HG03139 (cell line): Measurements from ENCODE around the gene EPS15.
"Not testable (repeated sequence)": the region's sequence is repeated elsewhere in the genome, so short reads cannot be mapped to it uniquely, and the experiment has no call there.

Source experiments
- ATAC-seq: cut with Tn5 transposase; IDR thresholded peaks from one replicate; pipeline ENCODE4 v1.9.1; 2021; ENCODE audit not compliant: unreplicated experiment

The EPS15 gene

GRCh38 chr1:51344276-51344601 is 174.8 kb downstream of the EPS15 start:
- no peak for ATAC-seq

DNA sequence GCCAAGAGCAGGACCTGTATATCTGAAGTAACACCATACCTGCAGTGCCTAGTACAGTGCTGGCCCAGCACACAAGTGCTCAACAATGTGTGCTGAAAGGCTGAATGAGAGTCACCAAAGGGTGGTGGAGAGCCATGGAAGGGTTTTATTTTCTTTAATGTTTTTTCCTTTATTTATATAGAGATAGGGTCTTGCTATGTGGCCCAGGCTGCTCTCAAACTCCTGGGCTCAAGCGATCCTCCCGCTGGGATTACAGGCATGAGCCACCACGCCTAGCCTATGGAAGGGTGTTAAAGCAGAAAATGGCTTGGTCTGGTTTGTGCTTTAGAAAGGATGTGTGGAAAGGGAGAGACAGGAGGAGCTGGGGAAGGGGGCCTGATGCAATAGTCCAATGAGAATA is 175.4 kb downstream of the EPS15 start:
- no peak for ATAC-seq

DNA sequence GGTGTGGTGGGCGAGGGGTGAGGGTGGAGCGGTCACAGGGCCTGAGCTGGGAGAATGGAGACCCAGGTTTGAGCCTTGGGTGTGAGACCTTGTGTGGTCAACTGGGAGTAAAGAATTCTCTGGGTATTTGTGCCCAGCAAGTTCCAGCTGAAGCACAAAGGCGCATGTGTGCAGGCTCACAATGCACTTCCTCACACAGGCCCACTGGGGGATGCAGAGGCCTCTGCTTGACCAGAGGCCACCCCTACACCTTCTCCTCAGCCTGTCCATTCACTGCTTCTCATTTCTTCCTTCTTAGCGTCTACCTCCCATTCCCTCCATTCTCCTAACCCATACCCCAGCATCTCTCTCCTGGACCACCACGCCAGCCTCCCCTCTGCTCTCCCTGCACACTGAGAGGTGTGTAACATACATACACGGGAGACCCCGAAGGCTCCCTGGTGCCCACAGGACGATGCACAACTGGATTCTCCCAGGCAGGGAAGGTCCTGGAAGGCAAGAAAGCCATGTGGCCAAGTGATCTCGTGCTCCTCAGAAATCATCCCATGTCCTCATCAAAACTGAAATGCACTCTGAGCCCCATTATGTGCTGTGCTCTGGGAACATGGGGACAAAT is 176.4 kb downstream of the EPS15 start:
- no peak for ATAC-seq

DNA sequence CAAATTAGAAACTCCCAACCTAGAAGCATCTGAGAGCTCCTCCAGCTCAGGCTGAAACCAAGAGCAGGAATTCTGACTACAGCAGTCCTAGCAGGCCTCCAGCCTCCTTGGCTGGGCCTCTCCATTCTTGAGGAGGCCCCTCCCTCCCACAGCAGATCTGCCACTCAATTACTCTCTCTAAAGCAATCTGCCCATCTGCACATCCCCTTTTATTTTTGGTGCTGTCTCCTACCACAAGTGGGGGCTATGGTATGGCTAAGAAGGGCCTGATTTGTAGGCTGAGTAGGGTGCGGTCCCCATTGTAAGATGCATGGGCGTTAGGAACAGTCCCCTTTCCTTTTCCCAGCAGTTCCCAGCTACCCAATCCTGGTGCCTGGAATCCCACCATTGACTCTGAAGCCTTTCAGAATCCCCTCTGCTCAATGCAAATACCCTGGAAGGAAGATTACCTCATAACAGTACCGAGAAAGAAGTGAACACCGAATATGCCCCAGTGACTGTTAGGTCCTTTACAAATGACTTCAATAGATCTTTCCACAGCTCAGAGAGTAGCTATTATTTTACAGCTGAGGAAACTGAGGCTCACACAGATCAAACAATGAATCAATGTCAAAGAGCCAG is 177.1 kb downstream of the EPS15 start:
- peak; percentile 41 for ATAC-seq

DNA sequence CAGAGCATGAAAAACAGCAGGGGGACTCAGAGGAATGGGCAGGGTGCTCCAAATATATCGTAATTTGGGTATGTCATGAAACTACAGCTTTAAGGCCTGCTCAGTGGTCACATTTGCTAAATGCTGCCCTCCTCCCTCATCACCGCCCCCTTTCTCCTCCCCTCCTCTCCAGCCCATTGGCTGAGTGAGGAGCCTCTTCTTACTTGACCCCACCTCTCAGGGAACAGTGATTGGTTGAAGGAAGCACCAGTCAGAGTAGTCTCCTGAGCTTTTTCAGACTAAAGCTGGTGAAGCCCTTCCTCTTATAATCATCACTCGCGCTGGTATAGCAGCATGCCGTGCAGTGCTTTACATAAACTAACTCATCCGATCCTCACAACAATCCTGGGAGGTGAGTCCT is 178.7 kb downstream of the EPS15 start:
- no peak for ATAC-seq

DNA sequence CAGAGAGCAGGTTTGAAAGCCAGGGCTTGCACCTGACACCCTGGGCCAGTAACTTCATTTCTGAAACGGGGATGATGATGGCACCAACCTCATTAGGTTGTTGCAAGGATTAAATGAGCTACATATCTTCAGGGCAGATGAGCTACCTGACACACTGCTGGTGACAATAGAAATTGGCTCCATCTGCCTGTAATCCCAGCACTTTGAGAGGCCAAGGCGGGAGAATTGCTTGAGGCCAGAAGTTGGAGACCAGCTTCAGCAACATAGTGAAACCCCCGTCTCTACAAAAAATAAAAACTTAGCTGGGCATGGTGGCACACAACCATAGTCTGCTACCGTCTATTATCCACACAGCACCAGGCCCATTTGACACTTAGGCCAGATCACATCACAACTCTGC is 182.4 kb downstream of the EPS15 start:
- no peak for ATAC-seq

DNA sequence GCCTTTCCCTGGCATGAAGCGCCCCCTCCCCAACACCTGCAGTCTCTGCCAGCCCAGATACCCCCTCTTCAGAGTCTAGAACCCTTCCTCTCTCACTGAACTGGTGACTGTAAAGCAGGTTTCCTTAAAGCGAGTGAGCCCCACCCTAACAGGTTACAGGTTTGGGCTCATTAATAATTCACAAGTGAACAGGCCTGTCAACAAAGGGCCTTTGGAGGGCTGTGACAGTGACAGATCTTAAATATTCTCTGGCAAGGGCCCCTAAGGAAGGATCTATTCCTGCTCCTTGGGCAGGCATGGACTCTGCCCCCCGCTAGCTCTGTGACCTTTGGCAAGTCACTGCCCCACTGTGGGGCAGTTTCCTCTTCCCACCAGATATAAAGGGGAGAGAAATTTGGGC is 183.1 kb downstream of the EPS15 start:
- ATAC-seq = no peak

GRCh38 chr1:51331206-51332100 is 187.6 kb downstream of the EPS15 start:
- no peak for ATAC-seq

DNA sequence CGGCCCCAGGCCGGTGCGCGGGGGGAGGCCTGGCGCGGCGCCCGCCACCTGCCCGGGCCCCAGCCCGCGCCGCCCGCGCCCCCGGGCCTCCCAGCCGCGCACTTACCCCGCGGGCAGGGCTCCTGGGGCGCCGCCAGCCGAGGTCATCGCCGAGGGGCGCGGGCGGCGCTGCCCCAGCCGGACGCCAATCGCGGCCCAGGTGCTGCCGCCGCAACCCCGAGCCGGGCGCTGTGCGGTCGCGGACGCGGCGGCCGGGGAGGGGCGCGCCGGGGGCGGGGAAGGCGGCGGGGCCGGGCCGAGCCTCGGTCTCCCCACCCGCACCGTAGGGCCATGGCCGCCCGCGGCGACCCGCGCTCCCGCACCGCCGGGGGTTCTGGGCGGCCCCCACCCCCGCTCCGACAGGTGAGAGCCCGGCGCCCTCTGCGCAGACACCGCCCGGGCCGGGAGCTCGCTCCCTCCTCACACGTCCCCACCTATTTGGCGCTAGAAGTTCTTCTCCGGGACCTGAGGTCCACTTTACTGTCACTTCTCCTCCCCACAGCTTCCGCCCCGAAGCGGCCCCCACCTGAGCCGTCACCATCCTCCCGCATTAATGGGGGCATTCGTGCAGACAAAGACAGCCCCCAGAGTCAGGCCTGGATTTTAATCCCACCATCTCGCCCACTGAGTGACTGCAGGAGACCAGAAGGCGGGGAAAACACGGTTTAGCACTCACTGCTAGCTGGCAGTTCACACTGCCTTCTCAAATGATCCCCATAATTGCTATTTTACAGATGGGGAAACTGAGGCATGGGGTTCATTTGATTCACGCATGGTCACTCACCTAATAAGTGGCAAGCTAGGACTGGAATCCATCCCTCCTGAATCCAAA is 188.5 kb downstream of the EPS15 start, which contains the start of gene TTC39A:
Gene TTC39A (minus strand): TSS at position 232 of the 871 bp plus-strand sequence. CDS start 85 bp downstream, at position 147.
- ATAC-seq = no peak

GRCh38 chr1:51329443-51330325 is 189.4 kb downstream of the EPS15 start:
- ATAC-seq = no peak

GRCh38 chr1:51328926-51329325 is 190.1 kb downstream of the EPS15 start:
- no peak for ATAC-seq

- ATAC-seq = no peak
Observed at GRCh38 chr1:51328279-51328678, 190.8 kb downstream of the EPS15 start.

GRCh38 chr1:51327386-51327785 is 191.7 kb downstream of the EPS15 start:
- ATAC-seq = no peak

- no peak for ATAC-seq
Observed at GRCh38 chr1:51326839-51327238, 192.2 kb downstream of the EPS15 start.

DNA sequence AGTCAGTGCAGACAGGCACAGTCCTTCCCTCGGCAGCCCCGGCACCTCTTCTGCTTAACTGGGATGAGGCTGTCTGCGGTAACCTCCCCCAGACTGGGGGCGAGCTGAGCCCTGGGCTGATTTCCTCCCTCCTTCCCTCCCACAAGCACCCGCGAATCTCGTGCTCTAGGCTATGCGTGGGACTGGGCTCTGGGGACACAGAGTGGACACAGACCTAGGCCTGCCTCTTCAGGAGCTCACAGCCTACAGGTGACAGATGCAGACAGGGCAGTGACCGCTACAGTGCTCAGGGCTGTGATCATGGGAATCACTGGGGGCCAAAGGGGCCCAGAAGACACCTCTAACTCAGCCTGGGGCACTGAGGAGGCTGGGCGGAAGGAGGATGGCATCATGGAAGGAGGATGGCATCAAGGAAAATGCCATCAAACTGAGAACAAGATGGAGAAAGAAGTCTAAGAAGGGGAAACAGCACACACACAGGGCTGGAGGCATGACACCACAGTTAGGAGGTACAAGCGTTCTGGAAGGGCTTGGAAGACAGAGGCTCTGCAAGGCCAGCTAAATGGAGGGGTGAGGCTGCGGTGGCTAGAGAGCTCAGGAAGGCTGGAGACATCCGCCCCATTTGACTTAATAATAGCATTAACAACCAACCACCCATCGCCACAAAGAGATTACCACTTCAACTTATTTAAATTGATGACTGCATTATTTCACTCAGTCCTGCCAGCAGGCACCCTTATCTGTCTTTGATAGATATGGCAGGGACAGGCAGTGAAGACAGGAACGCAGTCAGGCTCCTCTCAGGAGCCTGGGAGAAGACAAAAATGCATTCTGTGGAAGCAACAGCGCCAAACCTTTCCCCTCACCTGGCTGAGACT is 192.9 kb downstream of the EPS15 start:
- ATAC-seq = no peak

DNA sequence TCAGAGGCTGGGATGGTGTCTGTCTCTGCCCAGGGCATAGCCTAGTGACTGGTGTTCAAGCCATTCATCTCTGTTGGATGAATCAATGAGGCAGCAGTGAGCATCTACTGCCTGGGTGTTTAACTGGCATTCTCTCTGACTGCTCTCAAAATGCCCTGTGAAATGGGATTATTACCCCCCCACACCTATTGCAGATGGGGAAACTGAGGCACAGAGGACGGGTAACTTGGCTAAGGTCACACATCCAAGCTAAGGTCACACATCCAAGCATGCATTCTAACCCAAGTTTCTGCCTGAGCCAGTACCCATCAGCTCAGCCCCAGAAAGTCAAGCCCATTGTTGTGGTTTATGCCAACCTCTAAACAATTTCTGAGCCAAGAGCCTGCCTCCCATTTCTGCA is 193.7 kb downstream of the EPS15 start:
- ATAC-seq = no peak

DNA sequence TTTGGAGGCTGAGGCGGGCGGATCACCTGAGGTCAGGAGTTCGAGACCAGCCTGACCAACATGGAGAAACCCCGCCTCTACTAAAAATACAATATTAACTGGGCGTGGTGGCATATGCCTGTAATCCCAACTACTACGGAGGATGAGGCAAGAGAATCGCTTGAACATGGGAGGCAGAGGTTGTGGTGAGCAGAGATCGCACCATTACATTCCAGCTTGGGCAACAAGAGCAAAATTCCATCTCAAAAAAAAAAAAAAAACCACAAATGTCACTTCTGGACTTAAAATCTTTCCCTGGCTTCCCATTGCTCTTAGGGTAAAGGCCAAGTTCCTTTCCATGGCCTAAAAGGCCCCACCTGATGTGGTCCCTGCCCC is 194.1 kb downstream of the EPS15 start:
- ATAC-seq = not testable (repeated sequence)

DNA sequence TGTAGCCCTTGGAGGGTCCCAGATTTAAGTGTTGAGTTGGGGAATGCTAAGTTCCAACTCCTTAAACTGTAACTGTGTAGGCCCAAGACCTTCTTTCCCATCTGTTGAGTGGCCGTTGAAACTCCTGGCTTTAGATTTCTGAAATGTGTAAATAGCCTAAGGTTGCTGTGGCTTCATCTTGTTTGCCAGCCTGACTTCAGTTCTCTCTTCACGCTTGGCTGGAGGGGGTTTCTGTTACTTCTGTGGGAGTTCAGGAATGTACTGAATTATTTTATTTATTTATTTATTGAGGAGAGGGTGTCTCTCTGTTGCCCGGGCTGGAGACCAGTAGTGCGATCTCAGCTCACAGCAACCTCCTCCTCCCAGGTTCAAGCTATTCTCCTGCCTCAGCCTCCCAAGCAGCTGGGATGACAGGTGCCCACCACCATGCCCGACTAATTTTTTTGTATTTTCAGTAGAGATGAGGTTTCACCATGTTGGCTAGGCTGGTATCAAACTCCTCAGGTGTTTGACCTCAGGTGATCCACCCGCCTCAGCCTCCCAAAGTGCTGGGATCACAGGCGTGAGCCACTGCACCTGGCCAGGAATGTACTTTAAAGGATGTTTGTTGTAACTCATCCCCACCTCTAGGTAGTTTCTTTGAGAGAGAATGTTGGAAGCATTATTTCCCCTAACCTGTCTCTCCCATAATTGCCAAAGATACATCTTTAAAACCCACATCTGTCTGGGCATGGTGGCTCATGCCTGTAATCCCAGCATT is 194.6 kb downstream of the EPS15 start:
- no peak for ATAC-seq
